NOMO-1 treated with dmso at 0.1 percent for 144 hours (cell line): ENCODE measurements around the gene PTK7.
"Not testable (repeated sequence)": the region's sequence is repeated elsewhere in the genome, so short reads cannot be mapped to it uniquely, and the experiment has no call there.

Source experiments
- DNase-seq: peaks from one replicate; lab custom pipeline; 2025; ENCODE audit not compliant: unreplicated experiment; lab: John Stamatoyannopoulos, UW

The PTK7 gene

GRCh38 chr6:43075670-43076463, at the start of gene PTK7:
Gene PTK7 (plus strand): TSS chr6:43076314. CDS start chr6:43076489, 175 bp downstream.
- DNase-seq: no peak

- no peak for DNase-seq
These were observed 49.7 kb upstream of the PTK7 start for GRCh38 chr6:43026365-43026764.

GRCh38 chr6:43029120-43029519, 47.0 kb upstream of the PTK7 start:
- no peak for DNase-seq

- no peak for DNase-seq
These were observed 43.8 kb upstream of the PTK7 start for GRCh38 chr6:43032326-43032725.

GRCh38 chr6:43033496-43034189, 42.5 kb upstream of the PTK7 start:
- no peak for DNase-seq

GRCh38 chr6:43034190-43034525, 42.0 kb upstream of the PTK7 start:
- DNase-seq: no peak

- no peak for DNase-seq
These were observed 40.5 kb upstream of the PTK7 start for GRCh38 chr6:43035495-43036194.

- no peak for DNase-seq
These were observed 39.4 kb upstream of the PTK7 start for GRCh38 chr6:43036712-43037111.

- no peak for DNase-seq
These were observed 38.9 kb upstream of the PTK7 start for GRCh38 chr6:43037197-43037596.

- no peak for DNase-seq
These were observed 38.4 kb upstream of the PTK7 start for GRCh38 chr6:43037706-43038105.

- no peak for DNase-seq
These were observed 37.4 kb upstream of the PTK7 start for GRCh38 chr6:43038727-43039126.

- DNase-seq: no peak
These were observed 35.4 kb upstream of the PTK7 start for GRCh38 chr6:43040542-43041257.

- not testable (repeated sequence) for DNase-seq
These were observed 34.6 kb upstream of the PTK7 start for GRCh38 chr6:43041475-43041874.

GRCh38 chr6:43043310-43043709, 32.8 kb upstream of the PTK7 start:
- no peak for DNase-seq

GRCh38 chr6:43045371-43045930, 30.7 kb upstream of the PTK7 start:
- no peak for DNase-seq

GRCh38 chr6:43047998-43048397, 28.1 kb upstream of the PTK7 start:
- DNase-seq: no peak

GRCh38 chr6:43050981-43051380, 25.1 kb upstream of the PTK7 start:
- DNase-seq: no peak

GRCh38 chr6:43052225-43052841, 23.8 kb upstream of the PTK7 start:
- DNase-seq: no peak

GRCh38 chr6:43052842-43053544, 23.1 kb upstream of the PTK7 start:
- no peak for DNase-seq
